ENCODE measurements around the gene NFATC2. TPM values are rescaled to one million over a fixed set of nuclear protein-coding genes. Genes with fewer than 3 reads are reported as not detected.

NFATC2 gene
- total and polyA plus RNA-seq, 2 of the 8 experiments (the other 6 are each of a cell fraction or from before 2014, with no cell fraction given): 0.27 to 0.91 TPM

- Histone ChIP-seq H3K4ac (replicated peaks; ENCODE audit: insufficient read length, low read depth, low read length) (no peak overlapping the region), H2BK12ac (ENCODE audit: low read depth, low read length) (no peak overlapping the region), H4K20me1 (replicated peaks in 1 of 2; ENCODE audit: control insufficient read depth in 1 of 2, insufficient read depth in 2 of 2, low read length in 2 of 2) (no peaks in the 10 kb centered on the region), H2BK120ac (replicated peaks; ENCODE audit: low read depth, low read length) (no peak overlapping the region), H2BK5ac (ENCODE audit: low read depth, low read length) (no peak overlapping the region), H2BK15ac (ENCODE audit: low read length) (no peak overlapping the region), H3K4me3 (ENCODE audit: extremely low read depth in 1 of 4, insufficient read depth in 2 of 4, low read depth in 3 of 4, low read length in 4 of 4) (no peak overlapping the region), H3K18ac (ENCODE audit: extremely low read depth, low read length) (no peak overlapping the region), H4K5ac (ENCODE audit: insufficient read length, low read depth, low read length) (no peak overlapping the region), H3K36me3 (ENCODE audit: control insufficient read depth in 2 of 4, insufficient read depth in 4 of 4, low read length in 3 of 4) (no peaks in the 10 kb centered on the region), H4K8ac (ENCODE audit: extremely low read depth, insufficient read depth, low read length) (no peak overlapping the region), H3K79me1 (ENCODE audit: low read depth, low read length) (no peaks in the 10 kb centered on the region), H3K9ac (replicated peaks in 1 of 4; ENCODE audit: extremely low read depth in 1 of 4, low read depth in 3 of 4, low read length in 3 of 4) (no peak overlapping the region), H2BK20ac (ENCODE audit: low read length) (no peak overlapping the region), H4K91ac (replicated peaks; ENCODE audit: insufficient read length, low read length) (no peak overlapping the region), H3K14ac (ENCODE audit: insufficient read length) (no peak overlapping the region), H3K4me1 (replicated peaks in 1 of 4; ENCODE audit: control insufficient read depth in 3 of 4, insufficient read depth in 4 of 4, low read length in 3 of 4) (no peaks in the 10 kb centered on the region), H3K23me2 (ENCODE audit: low read depth, low read length) (no peaks in the 10 kb centered on the region), H3K23ac (ENCODE audit: insufficient read length) (no peak overlapping the region), H3K79me2 (ENCODE audit: control insufficient read depth in 1 of 2, insufficient read depth in 2 of 2, low read length in 2 of 2) (no peaks in the 10 kb centered on the region), H3K27ac (ENCODE audit: low read depth, low read length) (no peak overlapping the region), H3K9me3 (ENCODE audit: insufficient read depth in 2 of 2, low read depth in 1 of 2, low read length in 1 of 2) (no peaks in the 10 kb centered on the region), H3K27me3 (replicated peaks in 1 of 4; ENCODE audit: control insufficient read depth in 3 of 4, extremely low read depth in 1 of 4, insufficient read depth in 3 of 4, low read length in 3 of 4) (no peaks in the 10 kb centered on the region), H3K4me2 (ENCODE audit: insufficient read depth in 1 of 2, low read depth in 2 of 2, low read length in 2 of 2) (no peak overlapping the region), H3K56ac (replicated peaks; ENCODE audit: insufficient read length, low read depth, low read length) (no peak overlapping the region), H2AFZ (ENCODE audit: low read length) (no peak overlapping the region), H2AK5ac (ENCODE audit: low read depth, low read length) (no peak overlapping the region)
- FAIRE-seq: no peak
- POLR2A ChIA-PET (ENCODE audit: partially characterized antibody): no interaction called here
- TF ChIP-seq CTBP2 (IDR thresholded peaks at IDR 0.05; ENCODE audit: borderline replicate concordance, insufficient read depth, insufficient read length, low read length): no peak
- TF ChIP-seq FOSL1 (IDR thresholded peaks at IDR 0.05; ENCODE audit: insufficient read depth, low read depth, low read length): no peak
- TF ChIP-seq PHF8 (conservative IDR thresholded peaks at IDR 0.05; ENCODE audit: low read depth, low read length): no peak
- no peak for TF ChIP-seq ZNF274 (IDR thresholded peaks at IDR 0.05; ENCODE audit: borderline replicate concordance, extremely low read depth, low read length)
- no peak for TF ChIP-seq BACH1 (IDR thresholded peaks at IDR 0.05; ENCODE audit: low read length)
- no peak for TF ChIP-seq SAP30 (IDR thresholded peaks at IDR 0.05; ENCODE audit: insufficient read depth, insufficient replicate concordance, low read length)
- TF ChIP-seq SIRT6 (IDR thresholded peaks at IDR 0.05; ENCODE audit: low read length): no peak
- TF ChIP-seq CREB1 (IDR thresholded peaks at IDR 0.05): no peak
- CTCF ChIA-PET (ENCODE audit: partially characterized antibody): interaction anchor here (0.7 to 1.4 kb wide), 2 partner anchors 99 to 482 kb away, joined by 3 to 4 read pairs; no protein-coding TSS in a partner anchor
- no peak for DNase-seq (ENCODE audit: low read depth in 1 of 2, low spot score in 2 of 2)
- WGBS, 2 experiments (ENCODE audit: extremely low coverage in 1 of 2, insufficient coverage in 1 of 2, insufficient read length in 1 of 2, insufficient replicate concordance in 2 of 2, low coverage in 1 of 2, low lambda C conversion rate in 2 of 2, missing lambda C conversion rate in 1 of 2): 92% methylated on average over 12 of the region's 12 CpGs; no CpG with 5 or more reads in 1 of the 2 experiments
Observed at GRCh38 chr20:51462566-51463276, 79.8 kb downstream of the NFATC2 start.
